Measurements from ENCODE around the gene RFTN1. TPM values are rescaled to one million over a fixed set of nuclear protein-coding genes. Genes with fewer than 3 reads are reported as not detected.

The RFTN1 gene
- total and polyA plus RNA-seq, 2 donors (not counting 1 experiment from before 2014, with no cell fraction given) = 35.1 to 35.5 TPM

DNA sequence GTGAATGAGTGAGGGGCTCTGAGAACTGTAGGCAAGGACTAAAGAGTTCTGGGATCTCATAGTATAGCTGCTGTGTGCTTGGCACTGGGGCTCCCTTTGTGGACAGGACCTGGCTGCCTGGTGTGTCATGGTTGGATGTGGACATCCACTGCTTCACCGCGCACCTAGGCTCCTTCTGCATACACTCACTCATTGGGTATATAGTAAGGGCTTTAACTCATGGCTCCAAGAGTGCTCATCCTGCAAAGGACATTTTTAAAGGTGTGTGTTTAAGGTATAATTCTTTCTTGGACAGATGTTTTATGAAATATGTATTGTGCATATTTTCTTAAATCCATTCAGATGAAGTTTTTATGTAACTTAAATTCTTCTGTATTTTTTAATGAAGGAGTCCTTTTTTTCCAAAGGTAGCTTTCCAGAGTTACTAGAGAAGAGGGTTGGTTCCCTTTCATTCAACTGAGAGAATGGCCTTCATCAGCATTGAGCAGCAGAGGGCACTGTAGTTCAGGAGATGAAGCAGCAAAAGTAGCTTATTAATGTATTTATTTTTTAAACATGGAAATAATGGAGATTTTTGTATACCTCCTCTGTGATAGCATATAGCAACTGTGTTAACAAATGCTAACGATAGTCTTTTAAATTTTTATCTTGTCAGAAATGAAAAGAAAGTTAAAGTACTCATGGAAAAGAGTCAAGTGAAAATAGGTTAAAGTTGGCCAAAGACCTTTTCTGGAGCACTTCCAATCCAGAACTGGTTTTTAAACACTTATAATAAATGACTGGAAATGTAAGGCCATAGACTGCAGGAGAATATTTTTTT, 223.3 kb downstream of the RFTN1 start:
- Histone ChIP-seq H3K4me3 (replicated peaks in 1 of 4; ENCODE audit: control extremely low read depth in 1 of 4, insufficient read depth in 1 of 4, low read depth in 3 of 4, low read length in 4 of 4) (no peak overlapping the region), H3K27me3 (ENCODE audit: control insufficient read depth, insufficient read depth, low read length) (no peaks in the 10 kb centered on the region), H3K9ac (ENCODE audit: insufficient read depth, low read length) (no peak overlapping the region), H3K79me2 (ENCODE audit: control insufficient read depth, insufficient read depth, low read length) (no peaks in the 10 kb centered on the region), H2AFZ (ENCODE audit: low read length) (no peak overlapping the region), H3K36me3 (ENCODE audit: control insufficient read depth, insufficient read depth, low read length) (no peaks in the 10 kb centered on the region), H3K27ac (ENCODE audit: insufficient read depth, low read length) (no peak overlapping the region), H4K20me1 (ENCODE audit: control insufficient read depth, extremely low read depth, insufficient read depth, low read length) (no peaks in the 10 kb centered on the region), H3K4me2 (ENCODE audit: extremely low read depth, insufficient read depth, low read length) (no peak overlapping the region), H3K4me1 (ENCODE audit: control insufficient read depth, extremely low read depth, insufficient read depth, low read length) (no peaks in the 10 kb centered on the region), H3K9me3 (ENCODE audit: control insufficient read depth, insufficient read depth, low read depth, low read length) (no peaks in the 10 kb centered on the region)
- DNase-seq (ENCODE audit: low read depth in 2 of 2) = peak; percentile 44 to 74
- TF ChIP-seq, protein P1, sequence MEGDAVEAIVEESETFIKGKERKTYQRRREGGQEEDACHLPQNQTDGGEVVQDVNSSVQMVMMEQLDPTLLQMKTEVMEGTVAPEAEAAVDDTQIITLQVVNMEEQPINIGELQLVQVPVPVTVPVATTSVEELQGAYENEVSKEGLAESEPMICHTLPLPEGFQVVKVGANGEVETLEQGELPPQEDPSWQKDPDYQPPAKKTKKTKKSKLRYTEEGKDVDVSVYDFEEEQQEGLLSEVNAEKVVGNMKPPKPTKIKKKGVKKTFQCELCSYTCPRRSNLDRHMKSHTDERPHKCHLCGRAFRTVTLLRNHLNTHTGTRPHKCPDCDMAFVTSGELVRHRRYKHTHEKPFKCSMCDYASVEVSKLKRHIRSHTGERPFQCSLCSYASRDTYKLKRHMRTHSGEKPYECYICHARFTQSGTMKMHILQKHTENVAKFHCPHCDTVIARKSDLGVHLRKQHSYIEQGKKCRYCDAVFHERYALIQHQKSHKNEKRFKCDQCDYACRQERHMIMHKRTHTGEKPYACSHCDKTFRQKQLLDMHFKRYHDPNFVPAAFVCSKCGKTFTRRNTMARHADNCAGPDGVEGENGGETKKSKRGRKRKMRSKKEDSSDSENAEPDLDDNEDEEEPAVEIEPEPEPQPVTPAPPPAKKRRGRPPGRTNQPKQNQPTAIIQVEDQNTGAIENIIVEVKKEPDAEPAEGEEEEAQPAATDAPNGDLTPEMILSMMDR (conservative IDR thresholded peaks at IDR 0.05 in 1 of 2, IDR thresholded peaks at IDR 0.05 in 1 of 2; ENCODE audit: low read depth in 1 of 2, low read length in 2 of 2) = peak; percentile 68 to 85
- no peak for TF ChIP-seq EZH2 (IDR thresholded peaks at IDR 0.05; ENCODE audit: low read length, missing control alignments)

DNA sequence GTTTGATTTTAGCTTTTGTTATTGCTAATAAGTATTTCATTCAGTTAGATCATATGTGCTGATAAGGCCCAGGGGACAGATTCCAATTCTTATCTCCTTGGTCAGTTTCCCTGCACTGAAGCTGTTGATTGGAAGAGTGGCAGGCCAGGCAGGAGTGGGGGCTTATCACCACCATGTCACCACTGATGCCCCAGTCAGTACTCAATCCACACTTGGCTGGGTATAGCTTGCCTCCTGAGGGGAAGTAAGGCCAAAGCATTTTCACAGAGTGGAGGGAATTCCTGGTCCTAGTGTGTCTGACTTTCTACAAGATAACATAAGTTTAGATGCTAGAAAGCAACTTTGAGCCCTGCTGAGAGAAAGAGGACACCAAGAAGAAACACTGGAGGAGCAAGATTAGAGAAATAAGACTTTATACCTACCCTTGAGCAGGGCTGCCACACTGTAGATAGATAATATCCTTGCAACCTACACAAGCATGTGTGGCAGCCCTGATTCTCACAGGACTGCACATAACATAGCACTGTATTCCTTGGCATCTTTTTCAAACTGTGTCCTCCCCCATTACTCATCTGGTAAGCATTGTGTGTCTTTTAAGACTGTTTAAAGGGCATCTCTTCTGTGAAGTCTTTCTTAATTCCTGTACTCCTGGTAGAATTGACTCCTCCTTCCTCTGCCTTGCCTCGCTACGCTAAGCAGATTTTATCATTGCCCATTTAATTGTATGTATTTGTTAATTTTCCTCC, 224.2 kb downstream of the RFTN1 start:
- H4K20me1 ChIP-seq (ENCODE audit: control insufficient read depth, extremely low read depth, insufficient read depth, low read length) = no peaks in the 10 kb centered on the region
- no peak overlapping the region for H3K27ac ChIP-seq (ENCODE audit: insufficient read depth, low read length)
- H3K36me3 ChIP-seq (ENCODE audit: control insufficient read depth, insufficient read depth, low read length) = no peaks in the 10 kb centered on the region
- H3K79me2 ChIP-seq (ENCODE audit: control insufficient read depth, insufficient read depth, low read length) = no peaks in the 10 kb centered on the region
- DNase-seq (ENCODE audit: low read depth in 2 of 2) = peak in 1 of 2 donors; percentile 29
- TF ChIP-seq EZH2 (IDR thresholded peaks at IDR 0.05; ENCODE audit: low read length, missing control alignments) = no peak
- TF ChIP-seq, protein P1 (conservative IDR thresholded peaks at IDR 0.05 in 1 of 2, IDR thresholded peaks at IDR 0.05 in 1 of 2; ENCODE audit: low read depth in 1 of 2, low read length in 2 of 2) = no peak
- no peaks in the 10 kb centered on the region for H3K4me1 ChIP-seq (ENCODE audit: control insufficient read depth, extremely low read depth, insufficient read depth, low read length)
- no peak overlapping the region for H3K4me2 ChIP-seq (ENCODE audit: extremely low read depth, insufficient read depth, low read length)
- no peak overlapping the region for H3K9ac ChIP-seq (ENCODE audit: insufficient read depth, low read length)
- H2AFZ ChIP-seq (ENCODE audit: low read length) = no peak overlapping the region
- no peaks in the 10 kb centered on the region for H3K9me3 ChIP-seq (ENCODE audit: control insufficient read depth, insufficient read depth, low read depth, low read length)
- no peak overlapping the region for H3K4me3 ChIP-seq (replicated peaks in 1 of 4; ENCODE audit: control extremely low read depth in 1 of 4, insufficient read depth in 1 of 4, low read depth in 3 of 4, low read length in 4 of 4)
- H3K27me3 ChIP-seq (ENCODE audit: control insufficient read depth, insufficient read depth, low read length) = no peaks in the 10 kb centered on the region

DNA sequence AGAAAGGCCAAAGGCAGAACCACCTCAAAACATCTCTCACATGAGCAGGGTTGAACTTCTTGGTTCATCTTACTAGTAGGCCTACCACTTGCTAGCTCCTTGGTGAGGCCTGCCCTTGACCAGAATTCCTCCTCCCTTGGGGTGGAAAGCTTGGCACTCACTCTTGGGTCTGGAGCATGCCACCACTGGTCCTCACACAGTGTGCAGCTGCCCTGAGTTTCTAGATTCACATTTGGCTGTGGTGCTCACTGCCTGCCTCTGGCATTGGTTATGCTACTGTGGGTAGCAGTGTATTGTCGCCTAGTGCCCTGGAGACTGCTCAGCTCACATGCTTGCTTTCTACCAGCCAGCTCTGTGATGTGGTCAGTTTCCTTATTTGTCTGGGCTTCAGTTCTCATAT, 224.8 kb downstream of the RFTN1 start:
- H3K4me2 ChIP-seq (ENCODE audit: extremely low read depth, insufficient read depth, low read length) = no peak overlapping the region
- H3K27me3 ChIP-seq (ENCODE audit: control insufficient read depth, insufficient read depth, low read length) = no peaks in the 10 kb centered on the region
- TF ChIP-seq, protein P1 (conservative IDR thresholded peaks at IDR 0.05 in 1 of 2, IDR thresholded peaks at IDR 0.05 in 1 of 2; ENCODE audit: low read depth in 1 of 2, low read length in 2 of 2) = no peak
- no peak for TF ChIP-seq EZH2 (IDR thresholded peaks at IDR 0.05; ENCODE audit: low read length, missing control alignments)
- no peak overlapping the region for H3K9ac ChIP-seq (ENCODE audit: insufficient read depth, low read length)
- H4K20me1 ChIP-seq (ENCODE audit: control insufficient read depth, extremely low read depth, insufficient read depth, low read length) = no peaks in the 10 kb centered on the region
- H3K4me1 ChIP-seq (ENCODE audit: control insufficient read depth, extremely low read depth, insufficient read depth, low read length) = no peaks in the 10 kb centered on the region
- H3K36me3 ChIP-seq (ENCODE audit: control insufficient read depth, insufficient read depth, low read length) = no peaks in the 10 kb centered on the region
- no peak overlapping the region for H3K4me3 ChIP-seq (replicated peaks in 1 of 4; ENCODE audit: control extremely low read depth in 1 of 4, insufficient read depth in 1 of 4, low read depth in 3 of 4, low read length in 4 of 4)
- no peaks in the 10 kb centered on the region for H3K9me3 ChIP-seq (ENCODE audit: control insufficient read depth, insufficient read depth, low read depth, low read length)
- H2AFZ ChIP-seq (ENCODE audit: low read length) = no peak overlapping the region
- no peaks in the 10 kb centered on the region for H3K79me2 ChIP-seq (ENCODE audit: control insufficient read depth, insufficient read depth, low read length)
- H3K27ac ChIP-seq (ENCODE audit: insufficient read depth, low read length) = no peak overlapping the region
- no peak for DNase-seq (ENCODE audit: low read depth in 2 of 2)
